ENCODE data around the gene FAM20B.

FAM20B gene

GRCh38 chr1:179007233-179007632 lies 18.5 kb upstream of the FAM20B start:
- Histone ChIP-seq H3K4me2 (ENCODE audit: low read length) (no peak overlapping the region), H3K27me3 (ENCODE audit: control insufficient read depth, low read length) (no peaks in the 10 kb centered on the region)

GRCh38 chr1:179010671-179011070 lies 15.0 kb upstream of the FAM20B start:
- H3K4me1 ChIP-seq (ENCODE audit: control insufficient read depth, low read length) = no peaks in the 10 kb centered on the region
- no peaks in the 10 kb centered on the region for H3K27me3 ChIP-seq (ENCODE audit: control insufficient read depth, low read length)
- TF ChIP-seq, protein P1, sequence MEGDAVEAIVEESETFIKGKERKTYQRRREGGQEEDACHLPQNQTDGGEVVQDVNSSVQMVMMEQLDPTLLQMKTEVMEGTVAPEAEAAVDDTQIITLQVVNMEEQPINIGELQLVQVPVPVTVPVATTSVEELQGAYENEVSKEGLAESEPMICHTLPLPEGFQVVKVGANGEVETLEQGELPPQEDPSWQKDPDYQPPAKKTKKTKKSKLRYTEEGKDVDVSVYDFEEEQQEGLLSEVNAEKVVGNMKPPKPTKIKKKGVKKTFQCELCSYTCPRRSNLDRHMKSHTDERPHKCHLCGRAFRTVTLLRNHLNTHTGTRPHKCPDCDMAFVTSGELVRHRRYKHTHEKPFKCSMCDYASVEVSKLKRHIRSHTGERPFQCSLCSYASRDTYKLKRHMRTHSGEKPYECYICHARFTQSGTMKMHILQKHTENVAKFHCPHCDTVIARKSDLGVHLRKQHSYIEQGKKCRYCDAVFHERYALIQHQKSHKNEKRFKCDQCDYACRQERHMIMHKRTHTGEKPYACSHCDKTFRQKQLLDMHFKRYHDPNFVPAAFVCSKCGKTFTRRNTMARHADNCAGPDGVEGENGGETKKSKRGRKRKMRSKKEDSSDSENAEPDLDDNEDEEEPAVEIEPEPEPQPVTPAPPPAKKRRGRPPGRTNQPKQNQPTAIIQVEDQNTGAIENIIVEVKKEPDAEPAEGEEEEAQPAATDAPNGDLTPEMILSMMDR (IDR thresholded peaks at IDR 0.05; ENCODE audit: low read depth, low read length, poor library complexity, severe bottlenecking) = no peak
- no peak for TF ChIP-seq EZH2phosphoT487 (IDR thresholded peaks at IDR 0.05; ENCODE audit: borderline replicate concordance, low read length)
- no peaks in the 10 kb centered on the region for H3F3A ChIP-seq (ENCODE audit: control insufficient read depth, insufficient read depth)
- H3K79me2 ChIP-seq (ENCODE audit: control insufficient read depth, low read length) = no peaks in the 10 kb centered on the region
- H3K27ac ChIP-seq (ENCODE audit: low read depth, low read length) = no peak overlapping the region
- H3K36me3 ChIP-seq (ENCODE audit: control insufficient read depth, low read length) = no peaks in the 10 kb centered on the region
- no peaks in the 10 kb centered on the region for H3K9me3 ChIP-seq (ENCODE audit: control insufficient read depth, insufficient read depth, low read length)
- H3K4me3 ChIP-seq (ENCODE audit: low read length) = no peak overlapping the region
- no peaks in the 10 kb centered on the region for H4K20me1 ChIP-seq (ENCODE audit: control insufficient read depth, insufficient read depth, low read depth, low read length)
- H3K9me2 ChIP-seq (replicated peaks; ENCODE audit: control insufficient read depth, low read length) = no peaks in the 10 kb centered on the region
- no peak overlapping the region for H3K4me2 ChIP-seq (ENCODE audit: low read length)

More at GRCh38 chr1:179007233-179007632, 18.5 kb upstream of the FAM20B start:
- Histone ChIP-seq H3K9me3 (ENCODE audit: control insufficient read depth, insufficient read depth, low read length) (no peaks in the 10 kb centered on the region), H3K4me1 (ENCODE audit: control insufficient read depth, low read length) (peaks cover 26% of the 10 kb centered on the region), H4K20me1 (ENCODE audit: control insufficient read depth, insufficient read depth, low read depth, low read length) (no peaks in the 10 kb centered on the region), H3K27ac (ENCODE audit: low read depth, low read length) (no peak overlapping the region), H3K4me3 (ENCODE audit: low read length) (no peak overlapping the region), H3K36me3 (ENCODE audit: control insufficient read depth, low read length) (no peaks in the 10 kb centered on the region), H3K79me2 (ENCODE audit: control insufficient read depth, low read length) (no peaks in the 10 kb centered on the region), H3K9me2 (replicated peaks; ENCODE audit: control insufficient read depth, low read length) (no peaks in the 10 kb centered on the region), H3F3A (ENCODE audit: control insufficient read depth, insufficient read depth) (no peaks in the 10 kb centered on the region)
- TF ChIP-seq, protein P1 (IDR thresholded peaks at IDR 0.05; ENCODE audit: low read depth, low read length, poor library complexity, severe bottlenecking) = no peak
- no peak for TF ChIP-seq EZH2phosphoT487 (IDR thresholded peaks at IDR 0.05; ENCODE audit: borderline replicate concordance, low read length)

GRCh38 chr1:179012038-179012437 lies 13.7 kb upstream of the FAM20B start:
- TF ChIP-seq, protein P1 (IDR thresholded peaks at IDR 0.05; ENCODE audit: low read depth, low read length, poor library complexity, severe bottlenecking) = no peak
- TF ChIP-seq EZH2phosphoT487 (IDR thresholded peaks at IDR 0.05; ENCODE audit: borderline replicate concordance, low read length) = no peak
- H3K79me2 ChIP-seq (ENCODE audit: control insufficient read depth, low read length) = no peaks in the 10 kb centered on the region
- H3K27me3 ChIP-seq (ENCODE audit: control insufficient read depth, low read length) = no peaks in the 10 kb centered on the region

More at GRCh38 chr1:179012038-179012437, 13.7 kb upstream of the FAM20B start:
- H3K9me3 ChIP-seq (ENCODE audit: control insufficient read depth, insufficient read depth, low read length) = no peaks in the 10 kb centered on the region
- H3K4me2 ChIP-seq (ENCODE audit: low read length) = no peak overlapping the region
- H3F3A ChIP-seq (ENCODE audit: control insufficient read depth, insufficient read depth) = no peaks in the 10 kb centered on the region
- H3K4me1 ChIP-seq (ENCODE audit: control insufficient read depth, low read length) = no peaks in the 10 kb centered on the region
- H3K9me2 ChIP-seq (replicated peaks; ENCODE audit: control insufficient read depth, low read length) = no peaks in the 10 kb centered on the region
- no peaks in the 10 kb centered on the region for H3K36me3 ChIP-seq (ENCODE audit: control insufficient read depth, low read length)
- no peaks in the 10 kb centered on the region for H4K20me1 ChIP-seq (ENCODE audit: control insufficient read depth, insufficient read depth, low read depth, low read length)
- H3K4me3 ChIP-seq (ENCODE audit: low read length) = no peak overlapping the region
- H3K27ac ChIP-seq (ENCODE audit: low read depth, low read length) = no peak overlapping the region

Measured in DOHH2 (cell line).